Upper lobe of left lung (tissue), 6 donors: Measurements from ENCODE around the gene CIB1. TPM values are rescaled to one million over a fixed set of nuclear protein-coding genes. Genes with fewer than 3 reads are reported as not detected.
"Not testable (repeated sequence)": the region's sequence is repeated elsewhere in the genome, so short reads cannot be mapped to it uniquely, and the experiment has no call there.

Experiments
- ATAC-seq, 2 donors: fragments of 200-7000 bp; cut with Tn5 transposase; one replicate each; pipeline ENCODE4 v1.9.1; 2022; ENCODE audit warnings: mild to moderate bottlenecking in 2 of 2, moderate library complexity in 2 of 2; ENCODE audit not compliant: low FRiP score in 2 of 2
- DNase-seq, 2 donors: peaks; one replicate each; pipeline ENCODE4 v3.0.0-alpha.2; 2019 to 2020
- H3K27ac ChIP-seq, 4 donors: fragments of 200-600 bp; sonication (generic); one replicate each; pipeline ENCODE4 v1.5.1; 2016 to 2019
- H3K27me3 ChIP-seq, 4 donors: fragments of 200-600 bp; sonication (generic); one replicate each; pipeline ENCODE4 v1.5.1; 2017 to 2019
- H3K36me3 ChIP-seq, 4 donors: fragments of 200-600 bp; sonication (generic); one replicate each; pipeline ENCODE4 v1.5.1; 2016 to 2019
- H3K4me1 ChIP-seq, 4 donors: fragments of 200-600 bp; sonication (generic); one replicate each; pipeline ENCODE4 v1.5.1; 2018 to 2019
- H3K4me3 ChIP-seq, 4 donors: fragments of 200-600 bp; sonication (generic); one replicate each; pipeline ENCODE4 v1.5.1; 2017 to 2019; ENCODE audit warnings: mild to moderate bottlenecking in 2 of 4, moderate library complexity in 1 of 4
- H3K9me3 ChIP-seq, 4 donors: fragments of 200-600 bp; sonication (generic); one replicate each; pipeline ENCODE4 v1.5.1; 2018 to 2019
- CTCF ChIP-seq, 6 experiments: fragments of 450-650 bp in 4 of 6; fragments of 200-600 bp in 2 of 6; sonication (generic) in 2 of 6; IDR thresholded peaks; one replicate each; pipeline ENCODE4 v1.5.1; 2016 to 2019; ENCODE audit warnings: antibody characterized with exemption in 6 of 6
- EP300 ChIP-seq, 4 donors: sonication (generic); formaldehyde crosslinking; IDR thresholded peaks; one replicate each; pipeline ENCODE4 v1.5.1; 2017; ENCODE audit warnings: antibody characterized with exemption in 4 of 4, control low read depth in 2 of 4
- POLR2A ChIP-seq, 4 donors: fragments of 450-650 bp; IDR thresholded peaks; one replicate each; pipeline ENCODE4 v1.5.1; 2016 to 2017; ENCODE audit warnings: antibody characterized with exemption in 4 of 4, mild to moderate bottlenecking in 2 of 4
- POLR2AphosphoS5 ChIP-seq, 2 donors: sonication (generic); formaldehyde crosslinking; IDR thresholded peaks; one replicate each; pipeline ENCODE4 v1.5.1; 2017; ENCODE audit warnings: antibody characterized with exemption in 2 of 2
- WGBS, 2 donors: methylation state at CpG; one replicate each; pipeline ENCODE4 v1.1.5; 2017 to 2018; 5-methylcytosine and 5-hydroxymethylcytosine counted together
- total RNA-seq, 6 donors: library from RNA; depleted of rRNA in 4 of 6; stranded (reverse); fragments of >200 nt in 4 of 6; gene quantifications; one replicate each; pipeline versions ENCODE4 v1.1.0 to v1.2.1, GENCODE V29; 2016 to 2021
- donor health status: DM: no; HTN: no; CAD: no; lungs with moderate emphysema.
- donor health status: DM: no; HTN: yes; CAD: no; lungs with severe emphysema.

Gene CIB1
- total RNA-seq, 6 donors from 2014 or later = 40.9 to 89.6 (median 75.5) TPM

GRCh38 chr15:90264671-90265070 is 30.9 kb upstream of the CIB1 start:
- Histone ChIP-seq H3K27ac (peak overlapping the region; percentile 94 to 98 (median 96)), H3K4me1 (peaks cover 26 to 46% (median 37%) of the 10 kb centered on the region in 4 donors), H3K36me3 (peaks cover 0 to 4% (median 0%) of the 10 kb centered on the region in 4 donors), H3K4me3 (peak overlapping the region in 3 of 4 donors; percentile 76 to 80 (median 79)), H3K27me3 (no peaks in the 10 kb centered on the region), H3K9me3 (no peaks in the 10 kb centered on the region)
- peak in 1 of 2 donors; percentile 23 for DNase-seq
- TF ChIP-seq POLR2A (IDR thresholded peaks at IDR 0.05) (no peak), POLR2AphosphoS5 (IDR thresholded peaks at IDR 0.05) (no peak), CTCF (IDR thresholded peaks at IDR 0.05) (no peak), EP300 (IDR thresholded peaks at IDR 0.05) (no peak)
- WGBS, 2 donors = 39 to 44% methylated on average over 3 to 4 of the region's 4 CpGs
- no peak for ATAC-seq

DNA sequence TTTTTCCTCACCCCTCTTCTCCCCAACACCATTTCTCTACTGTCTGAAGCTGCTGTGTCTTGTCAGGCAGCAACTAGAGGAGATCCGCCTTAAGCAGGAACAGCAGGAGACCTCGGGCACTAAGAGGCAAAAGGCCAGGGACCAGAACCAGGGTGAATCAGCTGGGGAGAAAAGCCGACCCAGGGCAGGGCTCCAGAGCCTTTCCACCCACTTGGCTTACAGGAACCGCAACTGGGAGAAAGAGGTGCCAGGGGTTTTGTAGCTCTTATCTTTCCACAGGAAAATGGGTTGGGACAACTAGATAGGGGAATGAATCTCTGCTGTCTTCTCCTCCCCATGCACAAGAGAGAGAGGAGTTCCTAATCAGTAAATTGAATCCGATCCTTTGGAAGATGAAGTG is 28.7 kb upstream of the CIB1 start:
- no peaks in the 10 kb centered on the region for H3K36me3 ChIP-seq
- ATAC-seq (no peak), DNase-seq (no peak)
- H3K4me3 ChIP-seq = no peak overlapping the region
- no peaks in the 10 kb centered on the region for H3K9me3 ChIP-seq
- peaks cover 10 to 25% (median 16%) of the 10 kb centered on the region in 4 donors for H3K4me1 ChIP-seq
- WGBS, 2 donors = 81 to 85% methylated on average over 5 of the region's 5 CpGs
- no peaks in the 10 kb centered on the region for H3K27me3 ChIP-seq
- no peak overlapping the region for H3K27ac ChIP-seq
- TF ChIP-seq POLR2A (IDR thresholded peaks at IDR 0.05) (no peak), POLR2AphosphoS5 (IDR thresholded peaks at IDR 0.05) (no peak), EP300 (IDR thresholded peaks at IDR 0.05) (no peak), CTCF (IDR thresholded peaks at IDR 0.05) (no peak)

GRCh38 chr15:90261811-90262210 is 28.1 kb upstream of the CIB1 start:
- TF ChIP-seq EP300 (IDR thresholded peaks at IDR 0.05) = no peak
- TF ChIP-seq POLR2A (IDR thresholded peaks at IDR 0.05) = no peak
- TF ChIP-seq POLR2AphosphoS5 (IDR thresholded peaks at IDR 0.05) = no peak
- TF ChIP-seq CTCF (IDR thresholded peaks at IDR 0.05) = no peak
- no peak overlapping the region for H3K27ac ChIP-seq
- DNase-seq = no peak
- H3K4me1 ChIP-seq = peaks cover 4 to 19% (median 10%) of the 10 kb centered on the region in 4 donors
- no peaks in the 10 kb centered on the region for H3K9me3 ChIP-seq
- WGBS, 2 donors = 83 to 84% methylated on average over 5 of the region's 5 CpGs
- H3K4me3 ChIP-seq = no peak overlapping the region
- no peaks in the 10 kb centered on the region for H3K27me3 ChIP-seq
- no peaks in the 10 kb centered on the region for H3K36me3 ChIP-seq
- no peak for ATAC-seq

- not testable (repeated sequence) for DNase-seq, ATAC-seq, H3K27ac ChIP-seq, H3K27me3 ChIP-seq, H3K36me3 ChIP-seq, H3K9me3 ChIP-seq, H3K4me3 ChIP-seq
- 77 to 78% methylated on average over 6 of the region's 6 CpGs for WGBS, 2 donors
- H3K4me1 ChIP-seq = peaks cover 0 to 11% (median 7%) of the 10 kb centered on the region in 4 donors
Measured at GRCh38 chr15:90260731-90261130, 27.0 kb upstream of the CIB1 start.

DNA sequence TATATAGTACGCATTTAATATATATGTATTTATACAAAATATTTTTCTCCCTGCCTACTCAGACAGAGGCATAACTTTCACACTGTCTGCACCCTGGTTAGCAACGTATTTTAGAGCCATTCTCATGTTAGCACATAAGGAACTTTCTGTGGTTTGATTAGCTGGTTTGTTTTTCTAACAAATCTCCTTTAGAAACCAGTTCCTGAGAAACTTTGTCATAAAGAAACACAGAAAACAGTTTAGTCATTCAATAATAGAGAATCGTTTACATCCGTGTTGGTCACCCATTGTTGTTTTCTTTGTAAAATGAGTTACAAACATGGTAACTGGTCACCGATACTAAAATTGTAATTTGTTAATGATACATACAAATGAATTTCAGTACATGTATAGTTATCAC is 25.8 kb upstream of the CIB1 start:
- H3K4me1 ChIP-seq = peaks cover 0 to 4% (median 2%) of the 10 kb centered on the region in 4 donors
- WGBS, 2 donors = 84 to 90% methylated on average over 5 of the region's 5 CpGs
- no peak overlapping the region for H3K27ac ChIP-seq
- no peak for TF ChIP-seq POLR2A (IDR thresholded peaks at IDR 0.05)
- TF ChIP-seq EP300 (IDR thresholded peaks at IDR 0.05) = no peak
- TF ChIP-seq POLR2AphosphoS5 (IDR thresholded peaks at IDR 0.05) = no peak
- TF ChIP-seq CTCF (IDR thresholded peaks at IDR 0.05) = no peak
- H3K9me3 ChIP-seq = no peaks in the 10 kb centered on the region
- H3K4me3 ChIP-seq = no peak overlapping the region
- no peaks in the 10 kb centered on the region for H3K36me3 ChIP-seq
- no peak for DNase-seq
- ATAC-seq = no peak
- no peaks in the 10 kb centered on the region for H3K27me3 ChIP-seq
